LoVo (cell line): ENCODE measurements around the gene TMEM237.
A peak's percentile ranks its signal among the peaks of the same experiment; 100 is the strongest.
"Not testable (repeated sequence)": the region's sequence is repeated elsewhere in the genome, so short reads cannot be mapped to it uniquely, and the experiment has no call there.

Source experiments
- DNase-seq: peaks from one replicate; pipeline ENCODE4 v3.0.0-alpha.2; 2016; ENCODE audit warnings: low spot score

The TMEM237 gene, protein sequence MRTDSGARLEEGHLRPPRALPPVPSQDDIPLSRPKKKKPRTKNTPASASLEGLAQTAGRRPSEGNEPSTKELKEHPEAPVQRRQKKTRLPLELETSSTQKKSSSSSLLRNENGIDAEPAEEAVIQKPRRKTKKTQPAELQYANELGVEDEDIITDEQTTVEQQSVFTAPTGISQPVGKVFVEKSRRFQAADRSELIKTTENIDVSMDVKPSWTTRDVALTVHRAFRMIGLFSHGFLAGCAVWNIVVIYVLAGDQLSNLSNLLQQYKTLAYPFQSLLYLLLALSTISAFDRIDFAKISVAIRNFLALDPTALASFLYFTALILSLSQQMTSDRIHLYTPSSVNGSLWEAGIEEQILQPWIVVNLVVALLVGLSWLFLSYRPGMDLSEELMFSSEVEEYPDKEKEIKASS

DNA sequence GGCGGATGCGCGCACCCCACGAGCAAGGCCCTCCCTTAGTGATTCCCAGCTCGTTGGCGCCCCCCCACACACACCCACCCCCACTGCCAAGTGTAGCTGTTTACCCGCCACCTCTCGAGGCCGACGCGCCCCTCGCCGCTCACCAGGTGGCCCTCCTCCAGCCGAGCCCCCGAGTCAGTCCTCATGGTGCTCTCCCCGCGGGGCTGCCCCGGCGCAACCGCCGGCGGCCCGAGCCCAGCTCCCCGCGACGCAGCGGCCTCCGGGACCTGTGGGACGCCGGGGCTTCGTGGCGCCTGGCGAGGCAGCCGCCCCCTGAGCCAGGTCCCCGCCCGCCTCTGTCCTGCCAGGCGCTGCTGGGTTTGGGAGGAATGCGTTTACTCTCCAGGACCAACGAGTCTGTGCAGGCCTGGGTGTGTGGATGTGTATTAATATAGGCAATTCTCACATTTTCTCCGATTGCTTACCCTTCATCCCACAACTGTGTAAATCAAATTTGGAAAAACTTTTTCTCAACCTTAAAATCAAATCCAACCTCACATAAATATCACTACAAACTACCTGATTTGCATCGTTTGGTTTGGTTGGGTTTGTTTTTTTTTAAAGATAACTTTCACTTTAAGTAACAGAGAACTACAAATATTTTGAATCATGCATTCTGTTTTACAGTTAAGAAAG is at the start of gene TMEM237:
TSS of gene TMEM237 (minus strand) at position 288 of the 675 bp plus-strand sequence. CDS start at position 185, 103 bp downstream.
- peak; percentile 24 for DNase-seq

DNA sequence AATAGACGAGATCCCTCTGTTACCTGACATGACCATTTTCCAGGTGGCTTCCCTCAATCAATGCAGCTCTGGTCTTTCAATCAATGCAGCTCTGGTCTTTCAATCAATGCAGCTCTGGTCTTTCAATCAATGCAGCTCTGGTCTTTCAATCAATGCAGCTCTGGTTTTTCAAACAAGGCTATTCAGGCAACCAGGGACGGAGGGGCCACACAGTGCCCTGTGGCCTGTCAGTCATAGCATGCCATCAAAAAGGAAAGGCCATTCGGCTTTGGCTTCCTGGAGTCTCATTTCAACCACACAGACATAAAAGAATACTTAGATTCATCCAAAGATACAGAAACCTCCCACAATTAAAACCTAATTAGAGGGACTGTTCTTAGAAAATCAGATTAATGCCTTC is 41.9 kb upstream of the TMEM237 start:
- no peak for DNase-seq

DNA sequence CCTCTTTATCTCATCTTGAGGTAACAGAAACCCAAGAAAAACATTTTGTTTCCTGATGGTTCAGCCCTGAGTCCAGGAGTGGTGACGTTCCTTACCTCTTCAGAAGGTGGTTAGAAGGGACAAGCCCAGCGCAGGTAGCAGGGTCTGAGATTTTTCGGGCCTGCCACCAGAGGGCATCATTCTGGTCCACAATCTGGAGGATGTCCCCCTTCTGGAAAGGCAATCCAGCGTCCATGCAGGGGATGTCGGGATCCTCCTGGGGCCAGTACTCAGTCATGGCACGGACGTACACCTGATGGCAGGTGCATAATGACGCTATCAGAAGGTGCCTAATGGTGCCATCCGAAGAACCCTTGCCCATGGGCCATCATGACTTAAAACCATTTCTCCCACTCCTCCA is 37.4 kb upstream of the TMEM237 start:
- DNase-seq: no peak

DNA sequence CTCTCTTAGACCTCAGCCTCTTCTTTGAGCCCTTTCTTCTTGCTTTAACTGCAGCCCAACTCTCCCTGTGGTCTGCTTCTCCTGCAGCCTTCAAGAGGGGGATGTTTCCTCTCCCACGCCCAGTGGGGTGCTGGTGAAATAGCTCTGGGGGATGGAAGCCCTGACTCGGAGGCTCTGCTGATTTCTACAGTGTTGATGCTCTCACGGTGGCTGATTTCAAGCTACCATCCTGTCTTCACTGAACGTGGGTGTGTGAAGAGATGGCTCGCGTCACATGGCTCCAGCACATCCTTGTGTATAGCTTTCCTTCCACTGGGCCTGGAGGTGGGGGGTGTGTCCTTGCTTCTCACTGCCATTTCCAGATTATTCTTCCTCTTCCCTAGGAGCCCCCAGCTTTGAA is 35.1 kb upstream of the TMEM237 start:
- DNase-seq: no peak

DNA sequence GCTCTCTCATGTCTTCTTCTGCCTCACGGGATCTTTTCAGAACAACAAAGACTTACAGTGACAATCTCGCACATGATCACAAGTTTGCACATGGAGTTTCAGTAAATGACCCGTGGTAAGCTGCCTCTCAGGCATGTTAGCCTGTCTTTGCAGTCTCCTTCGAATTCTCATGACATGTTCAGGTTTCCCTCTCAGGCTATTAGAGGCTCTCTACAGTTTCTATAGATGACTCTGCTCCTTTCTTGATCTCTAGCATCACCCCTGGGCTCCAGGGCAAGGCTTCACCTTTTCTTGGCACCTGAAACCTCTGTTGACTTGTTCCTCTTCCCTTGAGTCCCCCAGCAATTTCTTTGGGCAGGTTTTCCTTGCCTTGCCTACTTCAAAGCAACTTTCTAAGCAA is 32.2 kb upstream of the TMEM237 start:
- no peak for DNase-seq

DNA sequence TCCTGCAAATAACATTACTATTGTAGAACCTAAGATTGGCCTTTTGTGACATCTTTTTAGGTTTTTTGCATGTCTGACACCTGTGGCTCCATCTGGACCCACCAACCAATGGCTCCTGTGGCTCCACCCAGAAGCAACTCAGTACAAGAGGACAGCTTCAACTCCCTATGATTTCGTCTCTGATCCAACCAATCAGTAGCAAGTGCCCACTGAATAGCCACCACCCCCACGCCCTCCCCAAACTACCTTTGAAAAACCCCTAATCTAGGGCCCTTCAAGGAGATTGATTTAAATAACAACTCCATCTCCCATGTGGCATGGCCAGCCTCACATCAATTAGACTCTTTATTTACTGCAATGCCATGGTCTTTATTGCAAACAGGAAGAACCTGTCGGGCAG is 31.5 kb upstream of the TMEM237 start:
- no peak for DNase-seq

DNA sequence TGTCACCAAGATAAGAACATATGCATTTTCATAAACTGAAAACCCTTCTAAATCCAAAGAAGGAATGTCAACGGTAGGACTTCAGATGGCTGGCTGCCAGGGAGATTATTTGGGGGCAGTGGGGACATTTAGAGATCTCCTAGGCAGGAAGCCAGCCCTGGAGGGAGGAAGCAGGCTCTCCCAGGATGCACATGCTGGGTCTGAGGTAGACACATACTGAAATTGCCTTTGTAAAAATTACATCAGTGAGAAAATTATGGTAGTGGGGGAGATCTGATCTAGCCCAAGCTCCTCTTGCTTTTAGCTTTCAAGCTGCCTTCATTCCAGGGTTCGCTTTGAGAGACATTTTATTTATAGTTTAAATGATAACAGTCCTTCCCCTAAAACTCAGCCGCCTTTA is 31.0 kb upstream of the TMEM237 start:
- no peak for DNase-seq

DNA sequence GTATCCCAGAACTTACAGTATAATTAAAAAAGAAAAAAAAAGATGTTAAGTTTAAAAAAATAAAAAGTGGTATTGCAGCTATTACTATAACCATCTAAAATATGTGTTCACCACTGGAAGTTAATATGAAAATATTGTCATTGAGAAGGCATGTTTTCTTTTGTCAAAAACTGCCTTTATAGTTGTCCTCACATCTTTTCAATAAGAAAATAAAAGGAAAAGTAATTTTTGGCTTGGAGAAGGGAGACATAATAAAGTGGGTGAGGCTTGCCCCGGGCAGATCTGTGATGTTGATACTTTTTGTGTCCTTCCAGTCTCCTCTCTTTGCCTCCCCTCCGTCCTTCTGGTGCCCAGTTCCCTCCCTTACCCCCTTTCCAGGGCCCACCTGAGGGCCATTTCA is 30.2 kb upstream of the TMEM237 start:
- DNase-seq: no peak

DNA sequence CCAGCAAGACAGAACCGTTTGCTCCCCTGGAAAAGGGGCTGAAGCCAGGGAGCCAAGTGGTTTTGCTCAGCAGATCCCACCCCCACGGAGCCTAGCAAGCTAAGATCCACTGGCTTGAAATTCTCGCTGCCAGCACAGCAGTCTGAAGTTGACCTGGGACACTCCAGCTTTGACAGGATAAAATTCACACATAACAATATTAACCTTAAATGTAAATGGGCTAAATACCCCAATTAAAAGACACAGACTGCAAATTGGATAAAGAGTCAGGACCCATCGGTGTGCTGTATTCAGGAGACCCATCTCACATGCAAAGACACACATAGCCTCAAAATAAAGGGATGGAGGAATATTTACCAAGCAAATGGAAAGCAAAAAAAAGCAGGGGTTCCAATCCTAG is 27.9 kb upstream of the TMEM237 start:
- not testable (repeated sequence) for DNase-seq

DNA sequence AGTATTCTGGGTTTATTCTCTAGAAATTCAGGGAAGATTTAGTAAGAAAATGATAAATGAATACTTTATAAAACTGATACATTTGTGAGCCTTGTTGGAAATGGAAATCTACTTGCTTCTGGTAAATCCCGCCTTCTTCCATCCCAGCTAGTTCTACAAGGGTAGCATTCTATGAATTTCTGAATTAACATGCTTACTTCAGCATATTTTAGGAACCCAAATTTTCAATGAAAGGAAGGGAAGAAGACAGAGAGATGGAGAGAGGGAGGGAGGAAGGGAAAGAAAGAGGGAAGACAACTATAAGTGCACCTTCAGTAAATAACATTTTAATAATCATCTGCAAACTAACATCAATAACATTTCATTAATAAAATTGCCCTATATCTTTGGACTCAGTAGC is 26.6 kb upstream of the TMEM237 start:
- DNase-seq: no peak

DNA sequence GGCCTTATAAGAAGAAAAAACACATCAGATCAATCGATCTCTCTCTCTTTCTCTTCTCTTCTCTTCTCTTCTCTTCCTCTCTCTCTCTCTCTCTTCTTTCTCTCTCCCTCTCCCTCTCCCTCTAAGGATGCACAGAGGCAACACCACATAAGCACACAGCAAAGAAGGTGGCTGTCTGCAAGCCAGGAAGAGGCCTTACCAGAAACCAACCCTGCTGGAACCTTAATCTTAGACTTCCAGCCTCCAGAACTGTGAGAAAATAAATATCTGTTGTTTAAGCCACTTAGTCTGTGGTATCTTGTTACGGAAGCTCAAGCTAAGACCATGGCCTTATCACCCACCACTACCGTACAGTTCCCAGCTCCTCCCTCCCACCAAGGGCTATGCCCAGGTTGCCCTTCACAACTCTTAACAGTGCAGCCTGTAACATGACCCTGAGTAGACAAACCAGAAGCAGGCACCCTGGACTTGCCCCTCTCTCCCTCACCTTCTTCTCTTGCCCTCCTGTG is 25.2 kb upstream of the TMEM237 start:
- no peak for DNase-seq

DNA sequence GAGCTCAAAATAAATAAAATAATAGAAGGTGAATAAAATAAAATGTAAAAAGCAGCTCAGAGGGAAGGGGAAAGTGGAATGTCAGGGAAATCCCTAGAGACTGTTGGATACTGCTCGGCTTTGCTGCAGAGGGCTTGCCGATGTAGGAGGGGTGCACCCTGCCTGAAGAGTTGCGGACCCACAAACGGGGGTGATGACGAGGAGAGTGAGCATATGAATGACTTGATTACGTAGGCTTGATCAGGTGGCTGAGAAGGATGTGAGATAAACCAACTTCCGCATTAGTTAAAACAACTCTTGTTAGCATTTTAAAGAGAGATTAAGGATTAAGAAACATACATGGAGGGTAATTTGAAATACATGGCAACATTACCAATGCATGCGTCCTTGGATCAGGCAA is 21.0 kb upstream of the TMEM237 start:
- DNase-seq: no peak

DNA sequence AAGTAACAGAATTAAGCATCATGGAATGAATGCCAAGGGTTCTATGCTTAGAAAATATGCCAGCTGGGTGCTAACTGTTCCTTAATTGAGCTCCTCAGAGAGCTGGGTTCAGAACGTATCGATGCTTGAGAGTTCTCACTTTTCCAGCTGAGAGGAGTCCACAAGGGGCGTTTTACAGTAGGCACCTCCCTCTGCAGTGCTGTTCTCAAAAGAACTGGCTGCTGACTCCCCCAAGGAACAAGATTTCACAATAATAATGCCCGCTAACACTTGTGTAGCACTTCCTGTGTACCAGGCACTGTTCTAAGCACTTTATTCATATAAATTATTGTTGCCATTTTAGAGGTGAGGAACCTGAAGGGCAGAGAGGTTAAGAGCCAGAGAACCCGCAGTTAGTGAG is 18.1 kb upstream of the TMEM237 start:
- DNase-seq: no peak

DNA sequence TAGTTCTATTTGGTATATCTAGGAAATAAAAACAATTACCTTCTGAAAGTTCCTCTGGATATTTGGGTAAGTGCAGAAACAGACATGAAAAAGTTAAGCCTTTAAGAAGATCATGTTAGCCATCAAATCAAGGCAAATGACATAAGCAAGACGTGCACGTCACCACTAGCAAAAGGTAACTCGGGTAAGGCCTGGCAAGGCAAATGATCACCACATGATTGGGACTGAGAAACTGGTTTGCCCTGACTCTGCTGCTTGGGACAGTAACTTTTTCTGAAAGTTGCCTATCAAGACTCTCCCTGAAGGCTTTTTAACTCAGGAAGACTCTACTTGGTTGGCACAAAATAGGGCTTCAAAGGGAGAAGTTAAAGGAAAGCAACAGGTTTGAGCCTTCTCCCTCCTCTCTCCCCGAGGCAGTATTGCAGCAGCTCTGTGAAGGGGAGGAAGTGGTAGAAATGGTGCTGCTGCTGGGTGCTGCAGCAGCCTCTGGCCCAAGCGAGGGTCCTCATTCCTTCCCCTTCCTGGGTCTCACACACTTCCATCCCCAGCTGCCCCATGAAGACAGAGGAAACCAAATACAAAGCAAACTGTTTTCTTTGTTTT is 17.1 kb upstream of the TMEM237 start:
- DNase-seq: no peak

DNA sequence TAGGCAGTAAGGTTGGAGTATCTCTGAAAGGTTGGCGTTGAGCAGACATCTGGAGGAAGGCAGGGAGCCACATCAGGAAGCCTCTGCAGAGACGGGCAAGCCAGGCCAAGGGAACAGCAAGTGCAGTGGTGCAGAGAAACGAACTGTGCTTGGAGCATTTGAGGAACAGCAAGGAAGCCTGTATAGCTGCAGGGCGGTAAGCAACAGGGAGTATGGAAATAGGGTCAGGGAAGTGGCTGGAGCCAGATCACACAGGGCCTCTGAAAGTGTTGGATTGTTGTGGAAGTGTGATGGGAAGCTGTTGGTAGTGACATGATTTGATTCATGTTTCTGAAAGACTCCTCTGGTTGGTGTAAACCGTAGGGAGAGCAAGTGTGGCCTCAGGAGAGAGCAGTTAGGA is 13.4 kb upstream of the TMEM237 start:
- DNase-seq: no peak

DNA sequence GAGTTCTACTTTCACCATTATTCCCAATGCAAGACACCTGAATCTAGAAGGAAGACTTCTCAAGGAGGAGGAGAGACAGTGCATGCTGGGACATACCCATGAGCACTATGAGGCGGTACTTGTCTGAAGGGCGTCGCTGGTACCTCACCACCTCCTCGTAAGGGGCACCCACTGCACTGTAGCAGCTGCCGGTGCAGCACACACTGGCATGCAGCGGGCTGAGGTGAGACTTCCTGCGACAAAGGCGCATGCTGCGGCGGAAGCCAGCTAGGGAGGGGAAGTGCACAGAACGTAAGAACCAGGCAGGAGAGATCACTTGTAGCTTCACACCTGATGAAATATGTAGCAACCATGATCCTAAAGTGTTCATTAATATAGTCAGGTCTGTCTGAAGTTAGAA is 12.8 kb upstream of the TMEM237 start:
- DNase-seq: no peak

DNA sequence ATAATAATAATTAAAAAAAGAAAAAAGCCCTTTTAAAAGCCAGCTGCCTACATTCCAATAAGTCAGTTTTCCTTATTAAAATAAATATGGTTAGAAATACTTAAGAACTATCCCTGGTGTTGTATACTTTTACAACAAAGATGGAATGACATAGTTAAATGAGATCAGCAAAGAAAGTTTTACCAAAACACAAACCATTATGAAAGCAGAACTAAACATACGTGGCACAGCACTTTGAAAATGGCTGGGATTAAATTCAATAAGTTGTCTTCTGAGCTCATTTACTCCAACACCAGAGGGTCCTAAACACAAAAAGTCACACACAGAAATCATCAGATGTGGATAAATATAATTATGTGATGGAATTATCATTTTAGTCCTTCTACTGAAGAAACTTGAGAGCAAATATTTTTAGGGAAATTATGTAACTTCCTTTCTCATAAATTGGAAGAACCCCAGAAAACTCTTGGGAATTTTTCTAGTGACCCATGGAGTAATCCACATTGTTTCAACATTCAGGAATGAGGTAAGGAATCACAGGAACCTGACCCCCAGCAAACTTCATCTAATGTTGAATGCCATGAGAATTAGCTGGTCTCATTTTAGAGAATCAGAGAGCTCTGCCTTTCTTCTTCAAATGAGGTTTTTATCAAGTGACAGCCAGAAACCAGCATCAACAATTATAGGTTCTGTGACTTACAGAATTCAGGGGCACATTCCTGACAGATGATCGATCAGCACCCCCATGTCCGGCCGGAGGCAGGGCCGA is 11.5 kb upstream of the TMEM237 start:
- DNase-seq: no peak

DNA sequence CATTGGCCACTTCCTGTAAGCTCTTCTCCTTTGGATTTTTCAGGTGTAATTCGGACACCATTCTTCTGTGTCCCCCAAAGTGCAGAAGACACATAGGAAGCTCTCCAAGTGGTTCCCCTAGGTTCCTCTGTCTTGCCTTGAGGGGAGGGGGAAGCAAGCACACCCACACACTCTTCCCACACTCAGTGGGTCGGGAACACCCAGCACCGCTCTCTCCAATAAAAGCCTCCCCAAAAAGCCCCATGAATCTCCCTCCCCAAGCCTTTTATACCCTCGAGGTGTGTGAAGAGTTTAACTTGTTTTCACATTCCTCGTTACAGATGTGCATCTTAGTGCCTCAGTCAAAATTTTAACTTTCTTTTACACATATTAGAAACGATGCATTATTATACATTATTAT is 9.9 kb upstream of the TMEM237 start:
- no peak for DNase-seq

DNA sequence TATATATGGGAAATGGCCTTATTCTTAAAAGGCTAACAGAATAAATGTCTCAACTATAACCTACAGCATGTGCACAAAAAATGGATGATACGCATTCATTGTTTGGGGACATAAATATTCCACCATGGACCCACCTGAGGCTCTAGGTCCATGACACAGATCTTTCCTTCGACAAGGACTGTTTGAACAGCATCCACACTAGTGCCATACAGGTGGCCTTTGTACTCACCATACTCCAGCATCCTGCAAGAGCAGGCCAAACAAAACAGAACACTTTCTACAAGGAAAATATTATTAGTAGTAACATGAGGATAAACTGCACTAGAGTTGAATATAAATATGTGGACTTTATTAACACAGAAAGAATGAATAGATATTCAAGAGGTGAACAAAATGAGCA is 6.1 kb upstream of the TMEM237 start:
- DNase-seq: no peak

DNA sequence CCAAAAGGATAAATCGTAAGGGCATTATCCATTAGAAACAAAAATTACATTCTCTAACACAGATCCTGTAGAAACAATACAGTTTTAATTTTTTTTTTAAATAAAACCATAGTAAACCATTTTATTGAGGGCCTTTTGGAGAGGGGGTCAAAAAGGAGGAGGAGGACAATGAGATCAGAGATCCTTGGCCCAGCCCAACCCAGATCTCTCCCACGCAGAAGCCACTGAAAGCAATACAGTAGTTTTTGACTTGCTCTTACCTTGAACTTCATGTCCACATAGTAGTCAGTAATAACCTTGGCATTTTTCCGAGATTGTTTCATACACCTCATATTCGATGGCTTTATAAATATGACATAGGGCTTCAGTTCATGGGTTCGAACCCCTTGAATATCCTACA is 4.1 kb upstream of the TMEM237 start:
- no peak for DNase-seq

DNA sequence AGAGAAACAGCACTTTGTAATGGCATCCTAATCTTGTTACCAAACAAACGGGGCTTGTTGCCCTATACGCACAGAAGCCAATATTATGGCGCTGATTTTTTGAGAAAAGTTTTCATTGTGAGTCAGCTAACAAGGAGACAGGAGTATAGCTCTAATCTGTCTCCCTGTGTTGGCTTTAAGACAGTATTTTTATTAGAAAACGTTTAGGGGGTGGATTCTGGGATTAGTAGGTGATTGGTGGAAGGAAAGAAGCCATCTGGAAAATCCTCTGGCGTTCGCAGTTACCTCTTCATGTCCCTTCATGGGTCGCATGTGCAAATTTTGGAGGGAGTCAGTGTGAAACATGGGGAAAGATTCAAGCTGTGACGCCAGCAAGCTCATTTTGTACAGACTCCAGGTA is 698 bp upstream of the TMEM237 start:
- DNase-seq: no peak

DNA sequence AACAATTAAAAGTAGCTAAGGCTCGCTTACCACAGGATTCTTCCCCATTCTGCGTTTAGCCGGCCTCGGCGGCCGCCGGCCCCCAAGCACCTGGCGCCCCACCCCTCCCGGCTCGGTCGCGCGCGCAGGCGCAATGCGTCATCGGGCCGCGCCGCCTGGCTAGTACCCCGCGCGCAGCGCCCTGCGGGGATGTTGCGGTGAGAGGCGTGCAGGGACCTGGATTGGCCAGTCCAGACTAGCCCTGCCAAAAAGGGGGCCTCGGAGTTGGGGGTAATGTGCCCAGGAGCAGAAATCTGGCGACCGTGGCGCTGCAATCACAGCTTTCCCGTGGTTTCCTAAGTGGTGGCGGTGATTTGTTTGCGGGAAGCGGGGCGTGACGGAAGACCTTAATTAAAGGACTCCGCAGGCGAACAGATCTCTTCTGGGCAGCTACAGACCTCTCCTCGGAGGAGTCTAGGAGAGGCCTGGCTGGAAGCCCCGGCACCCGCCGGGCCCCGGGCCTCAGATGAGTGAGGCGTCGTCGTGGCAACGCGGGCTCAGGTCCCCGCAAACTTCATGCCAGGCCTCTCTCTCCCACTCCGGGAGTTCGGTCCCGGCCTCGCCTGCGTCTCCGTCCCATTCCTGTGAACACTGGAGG is 606 bp downstream of the TMEM237 start:
- DNase-seq: peak; percentile 83
